K562 (cell line): Measurements from ENCODE around the gene SFI1. TPM values are rescaled to one million over a fixed set of nuclear protein-coding genes. Genes with fewer than 3 reads are reported as not detected.

Experiments used
- C11orf30 ChIP-seq: fragments of 450-650 bp; IDR thresholded peaks from 2 replicates; pipeline ENCODE4 v1.6.1; 2016; ENCODE audit warnings: low read depth, mild to moderate bottlenecking
- CBFB ChIP-seq: sonication (generic); formaldehyde crosslinking; IDR thresholded peaks from 2 replicates; pipeline ENCODE4 v1.4.0; 2020; ENCODE audit warnings: mild to moderate bottlenecking, missing genetic modification reagents
- CEBPG ChIP-seq, 3 experiments: fragments of 200-800 bp in 1 of 3; sonication (Bioruptor generic) in 1 of 3; sonication (generic) in 1 of 3; formaldehyde crosslinking in 1 of 3; IDR thresholded peaks in 2 of 3; conservative IDR thresholded peaks in 1 of 3; 2 replicates each; pipeline versions ENCODE4 v1.6.1 to v1.8.0; 2016 to 2022; ENCODE audit warnings: missing compliant biosample characterization in 2 of 3, missing genetic modification characterization in 2 of 3, mild to moderate bottlenecking in 1 of 3, missing genetic modification reagents in 1 of 3
- GATAD2A ChIP-seq: fragments of 450-650 bp; IDR thresholded peaks from 2 replicates; pipeline ENCODE4 v1.6.1; 2017
- HEY1 ChIP-seq: fragments of 250-450 bp; sonication (Bioruptor Pico); IDR thresholded peaks from 2 replicates; pipeline ENCODE4 v1.5.0; 2020; ENCODE audit warnings: mild to moderate bottlenecking, moderate library complexity, borderline replicate concordance
- HNRNPLL ChIP-seq: fragments of 200-400 bp; formaldehyde crosslinking; IDR thresholded peaks from 2 replicates; pipeline ENCODE4 v1.6.1; 2017; ENCODE audit warnings: low read length, low read depth, mild to moderate bottlenecking; ENCODE audit not compliant: poor library complexity, severe bottlenecking
- MAFK ChIP-seq: IDR thresholded peaks from 2 replicates; pipeline ENCODE4 v1.6.1; 2011; ENCODE audit warnings: low read length, improper control_type of control experiment
- MYC ChIP-seq, 2 experiments: fragments of 250-450 bp in 1 of 2; sonication (Bioruptor Pico) in 1 of 2; IDR thresholded peaks; 2 replicates each; pipeline versions ENCODE4 v1.5.1 to v1.6.1; 2012 to 2021; ENCODE audit warnings: low read depth in 2 of 2, borderline replicate concordance in 1 of 2, improper control_type of control experiment in 1 of 2, low read length in 1 of 2, mild to moderate bottlenecking in 1 of 2, moderate library complexity in 1 of 2
- PHF20 ChIP-seq: fragments of 450-650 bp; IDR thresholded peaks from 2 replicates; pipeline ENCODE4 v1.6.1; 2018; ENCODE audit not compliant: partially characterized antibody
- RBM34 ChIP-seq: fragments of 200-400 bp; formaldehyde crosslinking; IDR thresholded peaks from 2 replicates; pipeline ENCODE4 v1.6.1; 2018; ENCODE audit warnings: low read length, borderline replicate concordance; ENCODE audit not compliant: insufficient read depth
- RFX1 ChIP-seq: fragments of 450-650 bp; IDR thresholded peaks from 2 replicates; pipeline ENCODE4 v1.6.1; 2016; ENCODE audit warnings: mild to moderate bottlenecking, moderate library complexity
- SMAD1 ChIP-seq: fragments of 150-350 bp; IDR thresholded peaks from 2 replicates; pipeline ENCODE4 v1.6.1; 2014; ENCODE audit warnings: low read length, low read depth; ENCODE audit not compliant: partially characterized antibody
- TAF15 ChIP-seq: fragments of 200-400 bp; formaldehyde crosslinking; IDR thresholded peaks from 2 replicates; pipeline ENCODE4 v1.6.1; 2017; ENCODE audit warnings: mild to moderate bottlenecking, low read depth, low read length, moderate library complexity
- ZFP1 ChIP-seq: fragments of 450-650 bp; formaldehyde crosslinking; IDR thresholded peaks from 2 replicates; pipeline ENCODE4 v1.4.0; 2020; ENCODE audit warnings: mild to moderate bottlenecking, mixed read lengths
- ZNF133 ChIP-seq: fragments of 250-450 bp; sonication (Bioruptor Pico); IDR thresholded peaks from 2 replicates; pipeline ENCODE4 v1.4.0; 2020; ENCODE audit warnings: mild to moderate bottlenecking
- ZNF696 ChIP-seq: fragments of 250-450 bp; sonication (Bioruptor Pico); conservative IDR thresholded peaks from 2 replicates; pipeline ENCODE4 v1.4.0; 2020; ENCODE audit warnings: mild to moderate bottlenecking, moderate library complexity
- polyA plus RNA-seq, 8 experiments: library from polyadenylated mRNA; depleted of rRNA in 4 of 8; stranded (reverse) in 5 of 8; unstranded in 3 of 8; fragments of >200 nt; fragmentation: Nextera tagmentation in 2 of 8; fragmentation: Illumina TruSeq in 1 of 8; extraction: Ambion mirVana in 2 of 8; extraction: Trizol in 1 of 8; gene quantifications; 2 replicates each; pipeline versions ENCODE4 v1.2.1 to v1.2.3, GENCODE V29; 2011 to 2014; ENCODE audit warnings: inconsistent platforms in 1 of 8, missing spikeins in 1 of 8
- total RNA-seq, 7 experiments: library from RNA; depleted of rRNA in 6 of 7; stranded (reverse); fragments of >200 nt in 6 of 7; fragmentation: Illumina TruSeq in 2 of 7; extraction: Trizol in 2 of 7; gene quantifications; 2 replicates each; pipeline versions ENCODE4 v1.2.1 to v1.2.3, GENCODE V29; 2011 to 2021; ENCODE audit warnings: low replicate concordance in 1 of 7
- TF ChIP-seq, protein P1 (sequence below): sonication (generic); formaldehyde crosslinking; IDR thresholded peaks from 2 replicates; pipeline ENCODE4 v1.8.1; 2023; ENCODE audit warnings: missing genetic modification reagents, mild to moderate bottlenecking, borderline replicate concordance
- TF ChIP-seq, protein P2 (sequence below): fragments of 250-450 bp; sonication (Bioruptor Pico); IDR thresholded peaks from 2 replicates; pipeline ENCODE4 v1.5.0; 2021
- TF ChIP-seq, protein P3 (sequence below): fragments of 250-450 bp; sonication (Bioruptor Pico); IDR thresholded peaks from 2 replicates; pipeline ENCODE4 v1.8.0; 2022; ENCODE audit warnings: inconsistent platforms, mild to moderate bottlenecking, moderate library complexity, borderline replicate concordance

The SFI1 gene
- total and polyA plus RNA-seq, 9 of the 15 experiments (the other 6 are each of a cell fraction or from before 2014, with no cell fraction given) = 3.0 to 25.6 (median 14.1) TPM

DNA sequence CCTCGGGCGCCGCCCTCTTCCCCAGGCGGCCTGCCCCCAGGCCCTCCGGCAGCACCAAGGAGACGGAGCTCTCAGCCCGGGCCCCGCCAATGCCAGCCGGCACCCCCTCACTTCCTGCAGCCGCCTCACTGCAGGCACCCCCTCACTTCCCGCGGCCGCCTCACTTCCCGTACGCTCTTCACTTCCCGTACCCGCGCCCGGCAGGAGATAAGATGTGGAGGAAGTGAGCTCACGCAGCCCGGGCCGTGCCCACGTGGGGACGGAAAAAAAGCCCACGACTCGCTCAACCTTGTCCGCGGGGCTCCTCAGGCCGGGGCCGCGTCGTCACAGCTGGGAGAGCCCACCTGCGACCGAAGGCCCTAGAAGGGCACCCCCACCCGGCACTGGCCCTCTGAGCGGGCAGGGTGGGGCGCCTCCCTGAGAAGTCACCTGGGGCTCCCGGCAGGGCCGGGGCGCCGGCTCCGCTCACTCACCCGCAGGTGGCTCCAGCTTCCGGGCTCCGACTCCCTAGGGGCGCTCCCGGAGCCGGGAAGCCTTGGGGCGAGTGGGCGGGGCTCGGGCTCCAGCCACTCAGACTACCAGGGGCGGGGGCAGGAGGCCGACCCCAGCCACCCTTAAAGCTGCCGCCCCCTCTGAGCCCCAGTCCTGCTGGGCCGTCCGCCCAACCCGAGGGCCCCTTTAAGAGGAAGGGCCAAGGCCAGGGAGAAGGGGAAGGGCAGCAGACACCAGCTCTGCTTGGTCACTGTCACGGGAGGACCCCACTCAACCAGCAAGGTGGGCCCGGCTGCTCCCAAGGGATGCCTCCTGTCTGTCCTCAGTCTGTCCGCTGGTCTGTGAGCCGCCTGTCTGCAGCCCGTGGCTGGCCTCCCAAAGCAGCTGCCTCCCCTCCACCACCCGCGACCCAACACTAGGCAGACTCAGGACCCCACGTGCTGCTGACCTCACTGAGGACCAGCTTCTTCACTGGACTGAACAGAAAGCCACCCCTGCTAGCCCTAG, 134.3 kb downstream of the SFI1 start (continued):
- TF ChIP-seq CEBPG (CRISPR knock-in tag; IDR thresholded peaks at IDR 0.05) (no peak), CEBPG (tag; conservative IDR thresholded peaks at IDR 0.05 in 1 of 2, IDR thresholded peaks at IDR 0.05 in 1 of 2) (no peak), RFX1 (no peak), ZNF696 (CRISPR knock-in tag) (no peak), C11orf30 (no peak), MYC (IDR thresholded peaks at IDR 0.05; ENCODE audit: low read depth, low read length) (peak; percentile 91), MYC (CRISPR knock-in tag; IDR thresholded peaks at IDR 0.05; ENCODE audit: borderline replicate concordance, low read depth) (peak; percentile 91; the same call in 1 of the 2 replicates), ZFP1 (CRISPR knock-in tag) (no peak), CBFB (CRISPR knock-in tag) (no peak), PHF20 (no peak), MAFK (no peak), RBM34 (no peak), ZNF133 (CRISPR knock-in tag) (no peak), HEY1 (CRISPR knock-in tag) (no peak), TAF15 (no peak), HNRNPLL (peak; percentile 37), GATAD2A (peak; percentile 82; the same call in 1 of the 2 replicates), SMAD1 (peak; percentile 29)
- TF ChIP-seq, protein P1, sequence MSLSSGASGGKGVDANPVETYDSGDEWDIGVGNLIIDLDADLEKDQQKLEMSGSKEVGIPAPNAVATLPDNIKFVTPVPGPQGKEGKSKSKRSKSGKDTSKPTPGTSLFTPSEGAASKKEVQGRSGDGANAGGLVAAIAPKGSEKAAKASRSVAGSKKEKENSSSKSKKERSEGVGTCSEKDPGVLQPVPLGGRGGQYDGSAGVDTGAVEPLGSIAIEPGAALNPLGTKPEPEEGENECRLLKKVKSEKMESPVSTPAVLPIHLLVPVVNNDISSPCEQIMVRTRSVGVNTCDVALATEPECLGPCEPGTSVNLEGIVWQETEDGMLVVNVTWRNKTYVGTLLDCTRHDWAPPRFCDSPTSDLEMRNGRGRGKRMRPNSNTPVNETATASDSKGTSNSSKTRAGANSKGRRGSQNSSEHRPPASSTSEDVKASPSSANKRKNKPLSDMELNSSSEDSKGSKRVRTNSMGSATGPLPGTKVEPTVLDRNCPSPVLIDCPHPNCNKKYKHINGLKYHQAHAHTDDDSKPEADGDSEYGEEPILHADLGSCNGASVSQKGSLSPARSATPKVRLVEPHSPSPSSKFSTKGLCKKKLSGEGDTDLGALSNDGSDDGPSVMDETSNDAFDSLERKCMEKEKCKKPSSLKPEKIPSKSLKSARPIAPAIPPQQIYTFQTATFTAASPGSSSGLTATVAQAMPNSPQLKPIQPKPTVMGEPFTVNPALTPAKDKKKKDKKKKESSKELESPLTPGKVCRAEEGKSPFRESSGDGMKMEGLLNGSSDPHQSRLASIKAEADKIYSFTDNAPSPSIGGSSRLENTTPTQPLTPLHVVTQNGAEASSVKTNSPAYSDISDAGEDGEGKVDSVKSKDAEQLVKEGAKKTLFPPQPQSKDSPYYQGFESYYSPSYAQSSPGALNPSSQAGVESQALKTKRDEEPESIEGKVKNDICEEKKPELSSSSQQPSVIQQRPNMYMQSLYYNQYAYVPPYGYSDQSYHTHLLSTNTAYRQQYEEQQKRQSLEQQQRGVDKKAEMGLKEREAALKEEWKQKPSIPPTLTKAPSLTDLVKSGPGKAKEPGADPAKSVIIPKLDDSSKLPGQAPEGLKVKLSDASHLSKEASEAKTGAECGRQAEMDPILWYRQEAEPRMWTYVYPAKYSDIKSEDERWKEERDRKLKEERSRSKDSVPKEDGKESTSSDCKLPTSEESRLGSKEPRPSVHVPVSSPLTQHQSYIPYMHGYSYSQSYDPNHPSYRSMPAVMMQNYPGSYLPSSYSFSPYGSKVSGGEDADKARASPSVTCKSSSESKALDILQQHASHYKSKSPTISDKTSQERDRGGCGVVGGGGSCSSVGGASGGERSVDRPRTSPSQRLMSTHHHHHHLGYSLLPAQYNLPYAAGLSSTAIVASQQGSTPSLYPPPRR = no peak
- TF ChIP-seq, protein P2, sequence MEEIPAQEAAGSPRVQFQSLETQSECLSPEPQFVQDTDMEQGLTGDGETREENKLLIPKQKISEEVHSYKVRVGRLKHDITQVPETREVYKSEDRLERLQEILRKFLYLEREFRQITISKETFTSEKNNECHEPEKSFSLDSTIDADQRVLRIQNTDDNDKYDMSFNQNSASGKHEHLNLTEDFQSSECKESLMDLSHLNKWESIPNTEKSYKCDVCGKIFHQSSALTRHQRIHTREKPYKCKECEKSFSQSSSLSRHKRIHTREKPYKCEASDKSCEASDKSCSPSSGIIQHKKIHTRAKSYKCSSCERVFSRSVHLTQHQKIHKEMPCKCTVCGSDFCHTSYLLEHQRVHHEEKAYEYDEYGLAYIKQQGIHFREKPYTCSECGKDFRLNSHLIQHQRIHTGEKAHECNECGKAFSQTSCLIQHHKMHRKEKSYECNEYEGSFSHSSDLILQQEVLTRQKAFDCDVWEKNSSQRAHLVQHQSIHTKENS (CRISPR knock-in tag) = no peak
- TF ChIP-seq, protein P3, sequence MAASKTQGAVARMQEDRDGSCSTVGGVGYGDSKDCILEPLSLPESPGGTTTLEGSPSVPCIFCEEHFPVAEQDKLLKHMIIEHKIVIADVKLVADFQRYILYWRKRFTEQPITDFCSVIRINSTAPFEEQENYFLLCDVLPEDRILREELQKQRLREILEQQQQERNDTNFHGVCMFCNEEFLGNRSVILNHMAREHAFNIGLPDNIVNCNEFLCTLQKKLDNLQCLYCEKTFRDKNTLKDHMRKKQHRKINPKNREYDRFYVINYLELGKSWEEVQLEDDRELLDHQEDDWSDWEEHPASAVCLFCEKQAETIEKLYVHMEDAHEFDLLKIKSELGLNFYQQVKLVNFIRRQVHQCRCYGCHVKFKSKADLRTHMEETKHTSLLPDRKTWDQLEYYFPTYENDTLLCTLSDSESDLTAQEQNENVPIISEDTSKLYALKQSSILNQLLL (CRISPR knock-in tag) = no peak
